Measurements from ENCODE around the gene C5orf22.
"Not testable (repeated sequence)": the region's sequence is repeated elsewhere in the genome, so short reads cannot be mapped to it uniquely, and the experiment has no call there.

Gene C5orf22

GRCh38 chr5:31531888-31532547, at the start of gene C5orf22, which contains the start of gene DROSHA:
Gene C5orf22, plus strand, starts transcription at chr5:31532301. Its CDS starts 92 bp downstream, at chr5:31532393.
Gene DROSHA, minus strand, starts transcription at chr5:31532093. Its CDS starts 3,034 bp downstream, at chr5:31529059.
- peak; percentile 80 for DNase-seq (ENCODE audit: low read depth)

GRCh38 chr5:31485376-31486207, 46.5 kb upstream of the C5orf22 start:
- no peak for DNase-seq (ENCODE audit: low read depth)

- no peak for DNase-seq (ENCODE audit: low read depth)
These were observed 45.7 kb upstream of the C5orf22 start for GRCh38 chr5:31486441-31486840.

GRCh38 chr5:31487506-31487905, 44.6 kb upstream of the C5orf22 start:
- no peak for DNase-seq (ENCODE audit: low read depth)

DNA sequence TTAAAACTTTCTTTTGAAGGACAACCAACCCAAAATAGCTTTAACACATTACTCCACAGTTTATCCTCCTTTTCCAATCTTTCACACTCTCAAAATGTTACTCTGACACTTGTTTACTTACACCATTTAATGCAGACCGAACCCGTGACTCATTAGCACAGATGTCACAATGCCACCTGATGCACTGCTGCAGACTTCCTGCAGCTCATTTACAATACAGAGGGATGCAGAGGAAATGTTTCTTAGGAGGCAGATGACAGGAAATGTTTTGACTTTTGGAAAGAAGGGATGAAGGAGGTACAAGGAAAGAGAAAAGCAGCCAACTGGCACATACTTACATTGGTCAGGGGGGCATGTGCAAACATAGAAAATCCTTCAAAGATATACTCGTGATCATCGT, 39.2 kb upstream of the C5orf22 start:
- DNase-seq (ENCODE audit: low read depth): no peak

DNA sequence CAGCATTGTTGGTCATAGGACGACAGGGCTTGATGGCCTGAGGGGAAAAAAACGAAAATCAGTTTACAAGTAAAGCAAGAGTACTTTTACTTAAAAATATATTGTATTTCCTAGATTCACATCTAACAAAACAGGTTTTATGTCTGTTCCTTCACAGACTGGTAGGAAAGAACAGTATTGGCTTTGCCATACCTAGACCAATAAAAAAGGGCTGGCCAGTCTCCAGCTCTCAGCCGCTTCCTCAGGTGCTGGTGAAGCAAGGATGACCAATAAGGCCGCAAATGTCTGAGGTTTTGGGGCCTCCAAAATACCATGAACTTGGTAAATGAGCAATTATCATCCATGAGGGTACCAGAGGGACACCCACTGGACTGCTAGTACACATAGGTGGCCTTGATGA, 36.8 kb upstream of the C5orf22 start:
- no peak for DNase-seq (ENCODE audit: low read depth)

DNA sequence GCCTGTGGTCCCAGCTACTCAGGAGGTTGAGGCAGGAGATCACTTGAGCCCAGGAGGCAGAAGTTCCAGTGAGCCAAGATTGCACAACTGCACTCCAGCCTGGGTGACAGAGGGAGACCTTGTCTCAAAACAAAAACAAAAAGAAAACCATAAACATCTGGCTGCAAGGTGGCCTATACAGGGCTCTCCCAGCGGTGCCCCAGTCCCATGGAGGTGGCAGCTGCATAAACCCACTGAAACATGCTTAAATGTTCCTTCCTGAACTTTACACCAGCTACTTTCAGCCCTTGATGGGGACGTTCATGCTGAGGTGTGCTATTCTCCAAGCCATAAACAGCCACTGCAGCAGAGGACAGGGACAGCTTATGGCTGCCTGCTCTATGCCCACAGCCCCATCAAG, 35.8 kb upstream of the C5orf22 start:
- DNase-seq (ENCODE audit: low read depth): no peak

DNA sequence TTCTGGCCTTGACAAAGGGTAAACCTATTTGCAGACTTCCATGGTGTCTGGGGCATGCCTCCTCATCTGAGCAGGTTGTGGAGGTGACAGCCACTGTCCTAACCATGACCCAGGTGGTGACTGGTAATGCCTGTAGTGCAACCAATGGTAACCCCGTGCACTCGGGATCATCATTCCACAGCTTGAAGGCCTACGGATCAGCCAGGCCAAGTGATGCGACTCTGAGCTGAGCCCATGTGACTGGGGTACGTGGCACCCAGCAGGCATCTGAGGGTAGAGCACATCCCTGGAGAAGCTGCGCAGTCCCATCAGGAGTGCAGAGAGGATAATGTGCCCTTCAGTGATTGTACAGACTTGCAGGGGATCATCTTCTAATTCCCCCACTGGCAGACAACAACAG, 35.2 kb upstream of the C5orf22 start:
- no peak for DNase-seq (ENCODE audit: low read depth)

- DNase-seq (ENCODE audit: low read depth): no peak
These were observed 31.8 kb upstream of the C5orf22 start for GRCh38 chr5:31500256-31500655.

DNA sequence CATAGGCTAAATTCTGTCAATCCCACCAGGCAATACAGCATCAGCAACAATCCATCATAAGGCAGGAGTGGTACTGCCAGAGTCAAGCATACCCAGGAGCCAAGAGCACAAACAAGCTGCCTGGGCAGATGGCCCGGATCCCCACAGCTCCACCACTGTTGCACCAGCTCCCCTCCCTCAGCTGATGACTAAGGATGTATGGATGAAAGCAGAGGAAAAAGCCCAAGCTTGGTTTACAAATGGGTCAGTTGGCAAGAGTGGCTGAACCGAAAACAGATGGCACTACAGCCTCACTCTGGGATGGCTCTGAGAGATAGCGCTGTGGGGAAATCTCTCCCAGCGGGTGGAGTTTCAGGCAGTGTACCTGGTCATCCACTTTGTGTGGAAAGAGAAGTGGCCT, 29.6 kb upstream of the C5orf22 start:
- DNase-seq (ENCODE audit: low read depth): no peak

GRCh38 chr5:31504529-31504928, 27.6 kb upstream of the C5orf22 start:
- no peak for DNase-seq (ENCODE audit: low read depth)

GRCh38 chr5:31511305-31511704, 20.8 kb upstream of the C5orf22 start:
- no peak for DNase-seq (ENCODE audit: low read depth)

DNA sequence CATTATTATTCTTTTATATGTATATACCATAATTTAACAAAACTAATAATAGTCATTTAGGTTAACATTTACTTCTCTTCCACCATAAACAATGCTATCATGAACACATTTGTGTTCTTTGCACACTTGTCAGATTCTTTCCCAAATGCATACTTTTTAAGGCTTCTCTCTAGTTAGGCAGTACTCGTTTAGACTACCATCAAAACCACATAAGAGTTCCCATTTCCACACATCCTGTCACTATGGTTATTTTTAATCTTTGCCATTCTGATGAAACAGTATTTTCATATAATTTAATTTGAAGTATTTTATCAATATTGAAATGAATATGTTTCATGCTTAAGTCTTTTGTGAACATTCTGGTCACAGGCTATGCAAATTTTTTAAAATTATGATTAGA, 15.3 kb upstream of the C5orf22 start:
- DNase-seq (ENCODE audit: low read depth): no peak

GRCh38 chr5:31523041-31523440, 9.1 kb upstream of the C5orf22 start:
- no peak for DNase-seq (ENCODE audit: low read depth)

DNA sequence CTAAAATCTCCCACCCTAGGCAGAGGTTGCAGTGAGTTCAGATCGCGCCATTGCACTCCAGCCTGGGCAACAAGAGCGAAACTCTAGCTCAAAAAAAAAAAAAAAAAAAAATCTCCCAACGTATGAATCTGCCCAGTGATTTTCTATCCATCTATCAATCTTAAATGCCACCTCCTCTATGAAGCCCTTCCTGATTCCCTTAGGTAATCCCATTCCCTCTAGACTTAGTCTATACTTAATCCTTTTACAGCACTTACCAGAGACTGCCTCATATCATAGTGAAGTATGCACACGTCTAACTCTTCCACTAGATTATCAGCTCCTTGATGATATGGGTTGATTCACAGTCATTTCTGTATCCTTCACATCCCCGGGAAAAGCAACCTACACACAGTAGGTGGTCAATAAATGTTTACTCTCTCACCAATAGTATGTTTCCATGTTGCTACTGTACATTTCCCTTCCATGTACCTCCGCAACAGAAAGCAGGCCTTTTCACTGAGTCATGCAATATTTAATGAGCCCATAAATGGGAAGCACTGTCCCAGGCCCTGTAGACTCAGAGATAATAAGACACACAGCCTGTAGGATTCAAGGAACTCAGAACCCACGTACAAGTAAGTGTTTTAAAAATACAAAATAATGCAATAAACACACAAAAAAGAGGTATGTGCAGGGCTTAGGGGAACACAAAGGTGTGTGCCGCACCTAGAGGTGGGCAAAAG, 1.4 kb upstream of the C5orf22 start:
- DNase-seq (ENCODE audit: low read depth): no peak

GRCh38 chr5:31531543-31531887, 586 bp upstream of the C5orf22 start:
- no peak for DNase-seq (ENCODE audit: low read depth)

DNA sequence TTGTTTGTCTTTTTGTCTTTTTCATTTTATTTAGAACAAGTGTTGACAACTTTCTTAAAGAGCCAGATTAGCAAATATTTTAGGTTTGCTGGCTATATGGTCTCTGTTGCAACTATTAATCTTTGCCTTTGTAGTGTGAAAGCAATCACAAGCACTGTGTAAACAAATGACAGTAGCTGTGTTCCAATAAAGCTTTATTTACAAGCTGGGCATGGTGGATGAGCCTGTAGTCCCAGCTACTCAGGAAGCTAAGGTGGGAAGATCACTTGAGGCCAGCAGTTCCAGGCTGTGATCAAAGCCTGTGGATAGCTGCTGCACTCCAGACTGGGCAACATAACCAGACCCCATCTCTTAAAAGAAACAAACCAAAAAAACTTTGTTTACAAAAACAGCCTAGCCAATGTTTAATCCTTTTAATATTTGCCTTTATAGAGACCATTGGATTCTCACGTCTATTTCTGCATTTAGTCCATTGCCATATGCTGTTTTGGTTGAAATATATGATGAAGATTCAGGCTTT, 2.5 kb downstream of the C5orf22 start:
- DNase-seq (ENCODE audit: low read depth): no peak

- no peak for DNase-seq (ENCODE audit: low read depth)
These were observed 4.8 kb downstream of the C5orf22 start for GRCh38 chr5:31536873-31537272.

DNA sequence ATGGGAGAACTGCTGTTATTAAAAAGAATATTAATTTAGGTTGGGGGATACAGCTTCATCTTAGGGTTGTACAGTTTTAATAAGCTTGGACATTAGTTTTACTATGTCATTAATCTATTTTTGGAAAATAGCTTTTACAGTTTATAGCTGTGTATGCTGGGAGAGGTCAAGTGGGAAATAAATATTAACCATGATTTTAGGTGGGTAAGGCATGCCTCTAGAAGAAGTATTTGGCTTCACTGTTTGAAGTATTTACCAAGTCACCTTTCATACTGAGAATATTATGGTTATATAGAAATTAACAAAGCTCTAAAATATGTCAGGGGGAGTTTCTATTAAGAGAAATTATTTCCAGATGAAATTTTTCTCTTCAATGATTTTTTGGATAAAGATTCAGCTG, 5.2 kb downstream of the C5orf22 start:
- no peak for DNase-seq (ENCODE audit: low read depth)

DNA sequence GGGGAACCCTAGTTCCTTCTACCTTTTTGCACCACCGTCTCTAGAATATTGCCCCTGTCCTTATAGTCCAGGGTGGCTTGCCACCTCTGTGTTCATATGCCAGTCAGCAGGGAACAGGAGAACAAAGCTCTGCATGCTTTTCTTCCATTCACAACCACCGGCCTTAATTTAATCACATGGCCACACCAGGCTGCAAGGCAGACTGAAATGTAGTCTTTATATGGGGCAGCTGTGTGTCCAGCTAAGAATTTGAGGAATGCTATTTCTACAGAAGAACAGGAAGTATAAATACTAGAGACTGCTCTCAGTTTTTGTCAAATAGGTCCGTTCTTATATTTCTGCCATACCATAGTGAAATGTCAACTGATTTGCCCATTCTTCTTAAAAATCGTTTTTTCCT, 5.8 kb downstream of the C5orf22 start:
- no peak for DNase-seq (ENCODE audit: low read depth)

DNA sequence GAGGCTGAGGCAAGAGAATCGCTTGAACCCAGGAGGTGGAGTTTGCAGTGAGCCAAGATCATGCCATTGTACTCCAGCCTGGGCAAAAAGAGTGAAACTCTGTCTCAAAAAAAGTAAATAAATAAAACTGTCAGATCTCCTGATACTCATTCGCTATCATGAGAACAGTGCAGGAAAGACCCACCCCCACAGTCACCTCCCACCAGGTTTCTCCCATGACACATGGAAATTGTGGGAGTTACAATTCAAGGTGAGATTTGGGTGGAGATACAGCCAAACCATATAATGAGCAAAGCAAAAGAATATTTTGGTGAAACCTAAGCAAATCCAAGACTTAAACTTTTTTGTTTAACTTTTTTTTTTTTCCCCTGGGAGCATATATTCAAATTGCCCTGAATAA, 17.0 kb downstream of the C5orf22 start:
- DNase-seq (ENCODE audit: low read depth): not testable (repeated sequence)

GRCh38 chr5:31551878-31552277, 19.8 kb downstream of the C5orf22 start:
- no peak for DNase-seq (ENCODE audit: low read depth)

- no peak for DNase-seq (ENCODE audit: low read depth)
These were observed 21.8 kb downstream of the C5orf22 start for GRCh38 chr5:31553863-31554262.
